GM19023 (cell line): Measurements from ENCODE around the gene OR11H12.
"Not testable (repeated sequence)": the region's sequence is repeated elsewhere in the genome, so short reads cannot be mapped to it uniquely, and the experiment has no call there.

Experiments
- ATAC-seq: cut with Tn5 transposase; IDR thresholded peaks from one replicate; pipeline ENCODE4 v1.9.1; 2021; ENCODE audit warnings: mild to moderate bottlenecking, moderate library complexity; ENCODE audit not compliant: unreplicated experiment

Gene OR11H12

DNA sequence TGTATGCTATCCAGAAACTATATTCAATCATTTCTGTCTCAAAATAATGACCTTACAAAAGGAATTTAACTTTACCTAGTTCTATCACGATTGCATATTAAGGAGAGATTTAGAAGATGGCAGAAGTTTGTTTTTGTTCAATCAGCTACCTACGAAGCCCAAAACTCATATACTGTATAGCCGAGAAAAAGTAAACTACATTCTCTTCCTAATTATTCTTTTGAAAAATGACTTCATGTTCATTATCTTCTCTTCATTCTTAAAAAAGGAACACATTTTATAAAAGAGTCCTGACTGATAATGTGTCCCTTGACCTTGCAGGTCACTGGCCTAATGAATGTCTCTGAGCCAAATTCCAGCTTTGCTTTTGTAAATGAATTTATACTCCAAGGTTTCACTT, at the start of gene OR11H12:
Gene OR11H12 (plus strand): TSS at position 301 of the 400 bp plus-strand sequence. CDS start 0 bp downstream, at position 301.
- not testable (repeated sequence) for ATAC-seq

- ATAC-seq, result not testable (repeated sequence)
These were observed 18.0 kb upstream of the OR11H12 start for GRCh38 chr14:18582908-18583307.

DNA sequence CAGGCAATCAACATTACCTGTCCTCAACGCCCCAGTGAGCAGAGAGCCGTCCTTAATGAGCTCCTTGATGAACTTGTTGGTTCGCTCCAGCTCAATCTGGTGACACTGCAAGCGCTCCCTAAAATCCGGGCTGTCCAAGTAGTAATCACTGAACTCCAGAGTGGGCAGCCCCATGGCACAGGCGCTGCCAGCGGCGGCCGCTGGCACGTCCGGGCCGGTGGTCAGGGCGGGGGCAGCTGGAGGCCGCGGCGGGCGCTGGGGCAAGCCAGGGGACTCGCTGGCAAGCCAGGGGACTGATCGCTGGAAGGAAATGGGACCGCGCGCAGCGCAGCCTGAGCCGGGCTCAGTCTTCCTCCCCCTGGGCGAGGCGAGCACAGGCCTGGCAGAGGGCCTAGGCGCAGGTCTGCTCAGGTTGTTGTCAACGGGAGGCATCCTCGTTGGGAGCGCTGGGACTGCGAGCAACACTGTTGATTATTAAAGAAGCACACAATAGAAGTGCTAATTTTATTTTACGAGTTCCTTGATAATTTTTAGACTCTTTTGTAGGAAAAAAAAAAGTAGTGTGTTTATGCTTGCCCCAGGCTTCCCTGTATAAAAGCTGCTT, 25.8 kb downstream of the OR11H12 start:
- not testable (repeated sequence) for ATAC-seq

- not testable (repeated sequence) for ATAC-seq
These were observed 35.1 kb downstream of the OR11H12 start for GRCh38 chr14:18636066-18636465.

DNA sequence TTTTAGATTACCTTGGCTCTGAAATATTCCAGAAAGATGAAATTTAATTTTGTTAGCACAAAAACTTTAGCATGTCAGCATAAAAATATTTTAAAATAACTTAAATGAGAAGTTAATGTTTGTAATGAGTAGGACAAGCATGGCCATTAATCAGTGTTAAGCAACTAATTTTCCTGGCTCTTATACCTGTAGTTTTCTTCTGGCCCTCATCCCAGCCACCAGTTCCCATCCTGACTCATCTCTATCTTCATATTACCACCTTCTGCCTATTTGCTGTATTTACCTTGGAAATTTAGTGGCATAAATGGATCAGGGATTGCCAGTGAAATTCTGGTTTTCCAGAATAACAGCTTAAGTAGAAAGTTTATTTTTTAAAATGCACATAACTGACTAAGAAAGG, 37.1 kb downstream of the OR11H12 start:
- not testable (repeated sequence) for ATAC-seq

GRCh38 chr14:18638785-18639184, 37.9 kb downstream of the OR11H12 start:
- ATAC-seq, result not testable (repeated sequence)

DNA sequence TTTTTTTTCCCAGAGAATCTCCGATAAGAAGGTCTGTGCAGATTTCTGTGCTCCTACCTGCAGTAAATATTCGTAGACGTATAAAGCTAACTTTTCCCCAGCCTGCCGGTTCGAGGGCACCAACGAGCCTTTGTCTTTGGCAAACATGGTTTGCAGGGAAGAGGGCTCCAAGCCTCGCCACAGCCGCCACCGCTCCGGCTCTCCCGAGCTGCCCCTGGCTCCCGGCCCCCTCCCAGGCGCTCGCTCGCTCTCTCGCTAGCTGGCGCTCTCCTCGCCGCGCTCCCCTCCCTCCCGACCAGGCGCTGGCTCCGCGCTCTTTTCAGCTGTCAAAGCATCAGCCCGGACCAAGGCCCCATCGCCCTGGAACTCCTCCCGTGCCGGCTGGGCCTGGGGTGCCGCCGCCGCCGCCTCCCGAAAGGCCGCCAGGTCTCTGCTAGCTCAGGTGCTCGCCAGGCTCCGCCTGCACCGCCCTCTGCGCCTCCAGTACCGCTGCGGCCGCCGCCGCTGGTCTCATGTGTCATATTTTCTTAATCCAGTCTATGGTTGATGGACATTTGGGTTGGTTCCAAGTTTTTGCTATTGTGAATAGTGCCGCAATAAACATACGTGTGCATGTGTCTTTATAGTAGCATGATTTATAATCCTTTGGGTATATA, 45.3 kb downstream of the OR11H12 start:
- ATAC-seq, result not testable (repeated sequence)
